Measurements from ENCODE around the gene SMAP2. TPM values are rescaled to one million over a fixed set of nuclear protein-coding genes. Genes with fewer than 3 reads are reported as not detected.

Gene SMAP2
- total and polyA plus RNA-seq, 11 donors, result 8.9 to 44.4 (median 12.9) TPM

- WGBS, 4 donors, result 87 to 99% (median 96%) methylated on average over 3 of the region's 3 CpGs
- H3K4me3 ChIP-seq, result peak overlapping the region in 1 of 12 donors; percentile 43
- no peaks in the 10 kb centered on the region for H3K27me3 ChIP-seq
- ATAC-seq (no peak), DNase-seq (no peak)
- H3K27ac ChIP-seq, result peak overlapping the region in 2 of 12 donors; percentile 34 to 99
- intact Hi-C loops (cut with DNase I), result no loop called here
- peaks cover 0 to 10% (median 0%) of the 10 kb centered on the region in 9 donors for H3K36me3 ChIP-seq
- no peaks in the 10 kb centered on the region for H3K9me3 ChIP-seq
- peaks cover 0 to 95% (median 35%) of the 10 kb centered on the region in 12 donors for H3K4me1 ChIP-seq
- no peak for TF ChIP-seq CTCF (IDR thresholded peaks at IDR 0.05)
- no peak for TF ChIP-seq POLR2A (IDR thresholded peaks at IDR 0.05)
Observed at GRCh38 chr1:40389322-40389803, 15.8 kb downstream of the SMAP2 start.

DNA sequence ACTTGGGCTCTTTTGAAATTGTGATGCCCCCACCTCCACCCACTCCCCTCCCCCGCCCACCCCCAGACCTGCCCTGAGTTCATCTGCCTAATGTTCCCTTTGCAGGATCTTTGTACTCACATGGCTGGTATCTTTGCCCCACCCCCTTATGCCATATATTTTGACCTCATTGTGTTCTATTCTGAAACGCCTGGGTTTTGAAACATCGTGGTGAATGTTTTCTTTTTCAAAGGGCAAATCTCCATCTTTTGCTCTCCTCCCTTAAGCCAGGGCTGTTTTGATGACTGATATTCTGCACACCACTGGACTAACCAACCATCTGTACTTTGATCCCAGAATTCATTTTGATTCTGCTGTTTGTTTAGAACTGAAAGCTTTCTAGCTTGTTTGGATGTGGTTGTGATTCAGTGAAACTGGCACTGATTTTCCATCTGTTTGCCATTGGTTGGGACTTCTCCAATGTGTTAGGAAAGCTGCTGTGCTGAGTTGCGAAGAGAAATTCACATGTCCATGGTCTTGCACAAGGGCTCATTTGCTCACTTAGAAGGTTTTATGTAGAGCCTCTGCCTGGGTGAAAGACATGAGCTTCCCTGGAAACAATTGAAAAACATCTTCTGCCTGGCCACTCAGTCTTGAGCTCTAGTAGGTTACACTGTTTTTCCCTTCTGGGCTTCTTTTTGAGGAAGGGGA, 16.5 kb downstream of the SMAP2 start:
- intact Hi-C loops (cut with DNase I), result no loop called here
- ATAC-seq (peak in 2 of 4 donors; percentile 37 to 61), DNase-seq (no peak)
- WGBS, 4 donors, result 80 to 90% (median 85%) methylated on average over 4 of the region's 4 CpGs
- H3K27ac ChIP-seq, result peak overlapping the region in 4 of 12 donors; percentile 0 to 99 (median 36)
- H3K27me3 ChIP-seq, result no peaks in the 10 kb centered on the region
- H3K36me3 ChIP-seq, result peaks cover 0 to 10% (median 0%) of the 10 kb centered on the region in 9 donors
- H3K4me1 ChIP-seq, result peaks cover 0 to 95% (median 29%) of the 10 kb centered on the region in 12 donors
- no peaks in the 10 kb centered on the region for H3K9me3 ChIP-seq
- TF ChIP-seq CTCF (IDR thresholded peaks at IDR 0.05), result no peak
- TF ChIP-seq POLR2A (IDR thresholded peaks at IDR 0.05), result no peak
- peak overlapping the region in 1 of 12 donors; percentile 43 for H3K4me3 ChIP-seq

- Histone ChIP-seq H3K9me3 (no peaks in the 10 kb centered on the region), H3K27ac (peak overlapping the region in 3 of 12 donors; percentile 0 to 99 (median 59)), H3K36me3 (peaks cover 0 to 10% (median 0%) of the 10 kb centered on the region in 9 donors), H3K4me1 (peaks cover 0 to 95% (median 22%) of the 10 kb centered on the region in 12 donors), H3K4me3 (no peak overlapping the region), H3K27me3 (no peaks in the 10 kb centered on the region)
- DNase-seq (no peak), ATAC-seq (no peak)
- intact Hi-C loops (cut with DNase I), result no loop called here
- 89 to 96% (median 93%) methylated on average over 3 of the region's 3 CpGs for WGBS, 4 donors
- no peak for TF ChIP-seq CTCF (IDR thresholded peaks at IDR 0.05)
- TF ChIP-seq POLR2A (IDR thresholded peaks at IDR 0.05), result no peak
Observed at GRCh38 chr1:40390857-40391256, 17.3 kb downstream of the SMAP2 start.

DNA sequence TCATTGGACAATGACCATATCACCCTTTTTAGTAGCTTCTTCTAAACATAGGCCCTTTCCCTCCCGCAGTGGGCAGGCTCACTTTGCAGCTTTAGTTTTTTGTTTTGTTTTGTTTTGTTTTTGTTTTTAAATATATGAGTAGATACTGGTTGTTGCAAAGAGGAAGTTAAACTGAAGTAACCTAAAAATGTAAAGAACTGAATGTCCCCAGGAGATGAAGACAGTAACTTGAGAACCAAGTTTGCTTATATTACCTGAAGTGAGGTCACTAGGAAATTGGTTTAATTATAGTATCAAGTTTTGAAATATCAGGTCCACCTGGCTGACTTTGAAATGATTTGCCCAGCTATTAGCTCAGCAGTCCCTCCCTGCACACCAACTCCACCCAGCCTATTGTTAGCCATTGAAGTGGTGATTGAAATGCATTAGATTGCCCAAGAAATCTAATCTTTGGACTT, 18.2 kb downstream of the SMAP2 start:
- peak in 1 of 4 donors; percentile 11 for ATAC-seq
- Histone ChIP-seq H3K4me3 (no peak overlapping the region), H3K4me1 (peaks cover 0 to 95% (median 13%) of the 10 kb centered on the region in 12 donors), H3K9me3 (no peaks in the 10 kb centered on the region), H3K27me3 (no peaks in the 10 kb centered on the region), H3K27ac (peak overlapping the region in 1 of 12 donors; percentile 99), H3K36me3 (peaks cover 0 to 10% (median 0%) of the 10 kb centered on the region in 9 donors)
- TF ChIP-seq POLR2A (IDR thresholded peaks at IDR 0.05), result no peak
- TF ChIP-seq CTCF (IDR thresholded peaks at IDR 0.05), result no peak
- no peak for DNase-seq
- intact Hi-C loops (cut with DNase I), result no loop called here
- 85 to 95% (median 92%) methylated on average over 1 of the region's 1 CpG for WGBS, 4 donors

Measured in heart left ventricle (tissue), 16 donors.